Measurements from ENCODE around the gene TUFT1.

The TUFT1 gene

GRCh38 chr1:151511636-151512215 lies 28.4 kb upstream of the TUFT1 start (continued):
- TF ChIP-seq REST (tag by site-specific recombination; IDR thresholded peaks at IDR 0.05) (no peak), ZNF623 (tag by site-specific recombination; IDR thresholded peaks at IDR 0.05) (no peak), ZNF132 (tag by site-specific recombination; IDR thresholded peaks at IDR 0.05; ENCODE audit: borderline replicate concordance) (no peak), ZNF48 (tag by site-specific recombination; IDR thresholded peaks at IDR 0.05) (no peak), ZNF146 (tag by site-specific recombination; IDR thresholded peaks at IDR 0.05) (no peak), ZBTB26 (tag by site-specific recombination; optimal IDR thresholded peaks at IDR 0.05) (peak; percentile 46), PATZ1 (tag by site-specific recombination; IDR thresholded peaks at IDR 0.05) (no peak), ZNF114 (tag by site-specific recombination; IDR thresholded peaks at IDR 0.05) (no peak), ATF2 (tag by site-specific recombination; IDR thresholded peaks at IDR 0.05; ENCODE audit: low read depth) (no peak), BCL11A (tag by site-specific recombination; IDR thresholded peaks at IDR 0.05; ENCODE audit: low read depth) (no peak), ZNF555 (tag by site-specific recombination; conservative IDR thresholded peaks at IDR 0.05) (no peak), ZNF514 (tag by site-specific recombination; IDR thresholded peaks at IDR 0.05) (no peak), KLF1 (tag by site-specific recombination; IDR thresholded peaks at IDR 0.05) (no peak), ZNF600 (tag by site-specific recombination; IDR thresholded peaks at IDR 0.05) (peak; percentile 93), ZNF148 (tag by site-specific recombination; IDR thresholded peaks at IDR 0.05; ENCODE audit: borderline replicate concordance) (no peak), ZBTB17 (tag by site-specific recombination; IDR thresholded peaks at IDR 0.05) (no peak; the same call in 1 of the 2 replicates), ZBTB6 (tag by site-specific recombination; IDR thresholded peaks at IDR 0.05) (no peak), ZNF239 (tag by site-specific recombination; IDR thresholded peaks at IDR 0.05) (no peak), ZNF157 (tag by site-specific recombination; IDR thresholded peaks at IDR 0.05) (no peak), ZNF416 (tag by site-specific recombination; IDR thresholded peaks at IDR 0.05) (no peak), ZNF792 (tag by site-specific recombination; IDR thresholded peaks at IDR 0.05) (no peak), ZNF596 (tag by site-specific recombination; IDR thresholded peaks at IDR 0.05) (no peak), ZNF571 (tag by site-specific recombination; IDR thresholded peaks at IDR 0.05) (no peak), ZNF221 (tag by site-specific recombination; IDR thresholded peaks at IDR 0.05; ENCODE audit: borderline replicate concordance) (no peak), ZNF626 (tag by site-specific recombination; IDR thresholded peaks at IDR 0.05) (no peak), ZNF544 (tag by site-specific recombination; IDR thresholded peaks at IDR 0.05) (no peak), SALL2 (tag by site-specific recombination; IDR thresholded peaks at IDR 0.05; ENCODE audit: borderline replicate concordance) (no peak), ZNF302 (tag by site-specific recombination; IDR thresholded peaks at IDR 0.05; ENCODE audit: low read depth) (no peak), SCRT2 (tag by site-specific recombination; IDR thresholded peaks at IDR 0.05) (no peak), ZNF670 (tag by site-specific recombination; IDR thresholded peaks at IDR 0.05; ENCODE audit: low read depth) (no peak)
